Activated CD4-positive, alpha-beta T cell treated with anti-CD3 and anti-CD28 coated beads, Interleukin-2, amount 10 ng/mL, durations not matched to agents 7 days and 5 days (primary cell): ENCODE data around the gene PCNX1. TPM values are rescaled to one million over a fixed set of nuclear protein-coding genes. Genes with fewer than 3 reads are reported as not detected.

Source experiments
- CTCF ChIA-PET: fragments of 350-600 bp; sonication (Branson Sonifier 250); formaldehyde crosslinking; loops from one replicate; lab custom pipeline; 2021; ENCODE audit warnings: antibody characterized with exemption; lab: Charles Lee
- POLR2A ChIA-PET: fragments of 350-600 bp; sonication (Branson Sonifier 250); formaldehyde crosslinking; loops from one replicate; lab custom pipeline; 2021; ENCODE audit warnings: antibody characterized with exemption; lab: Charles Lee
- DNase-seq: peaks from one replicate; pipeline ENCODE4 v3.0.0-alpha.2; 2020
- H3K27ac Mint-ChIP-seq: one replicate; pipeline ENCODE4 v1.8.0; 2021; ENCODE audit warnings: mild to moderate bottlenecking, moderate library complexity, mixed read lengths
- H3K27me3 Mint-ChIP-seq: one replicate; pipeline ENCODE4 v1.8.0; 2021; ENCODE audit warnings: mixed read lengths
- H3K36me3 Mint-ChIP-seq: one replicate; pipeline ENCODE4 v1.8.0; 2021; ENCODE audit warnings: low read depth, mixed read lengths
- H3K4me1 Mint-ChIP-seq: one replicate; pipeline ENCODE4 v1.8.0; 2021; ENCODE audit warnings: mixed read lengths
- H3K4me3 Mint-ChIP-seq: one replicate; pipeline ENCODE4 v1.8.0; 2021; ENCODE audit warnings: mild to moderate bottlenecking, moderate library complexity, mixed read lengths
- H3K9me3 Mint-ChIP-seq: one replicate; pipeline ENCODE4 v1.8.0; 2021; ENCODE audit warnings: mixed read lengths
- total RNA-seq, 2 experiments: library from RNA; stranded (reverse); gene quantifications; one replicate each; pipeline ENCODE4 v1.2.3, GENCODE V29; 2021

Gene PCNX1
- total RNA-seq, 2 experiments from 2014 or later, result 56.6 to 72.1 TPM

DNA sequence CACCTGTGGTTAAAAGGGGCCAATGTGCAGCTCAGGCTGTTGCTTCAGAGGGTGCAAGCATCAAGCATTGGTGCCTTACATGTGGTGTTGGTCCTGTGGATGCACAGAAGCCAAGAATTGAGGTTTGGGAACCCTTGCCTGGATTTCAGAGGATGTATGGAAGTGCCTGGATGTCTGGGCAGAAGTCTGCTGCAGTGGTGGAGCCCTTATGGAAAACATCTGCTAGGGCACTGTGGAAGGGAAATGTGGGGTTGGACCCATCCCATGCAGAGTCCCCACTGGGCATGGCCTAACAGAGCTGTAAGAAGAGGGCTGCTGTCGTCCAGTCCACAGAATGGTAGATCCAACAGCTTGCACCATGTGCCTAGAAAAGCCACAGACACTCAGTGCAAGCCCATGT, 36.6 kb downstream of the PCNX1 start:
- H3K36me3 Mint-ChIP-seq, result peaks cover 87% of the 10 kb centered on the region
- ChIA-PET CTCF (interaction anchor here (1.2 kb wide), 1 partner anchor 37 kb away, joined by 3 read pairs; no protein-coding TSS in a partner anchor), POLR2A (no interaction called here)
- peaks cover 43% of the 10 kb centered on the region for H3K4me1 Mint-ChIP-seq
- DNase-seq, result no peak
- H3K9me3 Mint-ChIP-seq, result peaks cover 62% of the 10 kb centered on the region
- H3K27me3 Mint-ChIP-seq, result no peaks in the 10 kb centered on the region
- H3K4me3 Mint-ChIP-seq, result no peak overlapping the region
- H3K27ac Mint-ChIP-seq, result peak overlapping the region; percentile 19

DNA sequence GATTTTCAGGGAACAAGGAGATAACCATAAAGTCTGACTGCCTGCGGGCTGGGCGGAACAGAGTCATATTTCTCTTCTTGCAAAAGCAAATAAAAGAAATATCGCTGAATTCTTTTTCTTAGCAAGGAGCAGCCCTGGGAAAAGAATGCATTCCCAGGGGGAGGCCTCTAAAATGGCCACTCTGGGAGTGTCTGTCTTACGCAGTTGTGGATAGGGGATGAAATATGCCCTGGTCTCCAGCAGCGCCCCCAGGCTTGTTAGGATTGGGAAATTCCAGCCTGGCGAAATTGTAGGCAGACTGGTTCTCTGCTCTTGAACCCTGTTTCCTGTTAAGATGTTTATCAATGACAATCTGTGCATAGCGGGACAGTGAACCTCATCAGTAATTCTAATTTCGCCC, 40.5 kb downstream of the PCNX1 start:
- H3K27me3 Mint-ChIP-seq, result no peaks in the 10 kb centered on the region

GRCh38 chr14:70952485-70952884, 45.2 kb downstream of the PCNX1 start:
- CTCF ChIA-PET, result interaction anchor here (0.5 to 2.9 kb wide), 7 partner anchors 11 to 696 kb away, joined by 3 to 18 read pairs (median 5); partner anchors contain the start of gene PCNX1
- H3K36me3 Mint-ChIP-seq, result peaks cover 39% of the 10 kb centered on the region
- H3K27me3 Mint-ChIP-seq, result no peaks in the 10 kb centered on the region
- no peak overlapping the region for H3K27ac Mint-ChIP-seq
- DNase-seq, result no peak
- POLR2A ChIA-PET, result no interaction called here
- peaks cover 28% of the 10 kb centered on the region for H3K4me1 Mint-ChIP-seq
- no peak overlapping the region for H3K4me3 Mint-ChIP-seq
- peaks cover 8% of the 10 kb centered on the region for H3K9me3 Mint-ChIP-seq

More for the DNA sequence above, 40.5 kb downstream of the PCNX1 start:
- POLR2A ChIA-PET, result no interaction called here
- H3K27ac Mint-ChIP-seq, result no peak overlapping the region
- H3K4me3 Mint-ChIP-seq, result no peak overlapping the region
- no peak for DNase-seq
- peaks cover 34% of the 10 kb centered on the region for H3K9me3 Mint-ChIP-seq
- H3K4me1 Mint-ChIP-seq, result peaks cover 9% of the 10 kb centered on the region
- CTCF ChIA-PET, result no interaction called here
- H3K36me3 Mint-ChIP-seq, result peaks cover 71% of the 10 kb centered on the region

GRCh38 chr14:70954068-70954467, 46.8 kb downstream of the PCNX1 start:
- Mint-ChIP-seq H3K4me1 (peaks cover 31% of the 10 kb centered on the region), H3K36me3 (peaks cover 33% of the 10 kb centered on the region), H3K27ac (no peak overlapping the region), H3K27me3 (no peaks in the 10 kb centered on the region), H3K9me3 (peaks cover 2% of the 10 kb centered on the region), H3K4me3 (no peak overlapping the region)
- ChIA-PET POLR2A (interaction anchor here (0.9 kb wide), 1 partner anchor 27 kb away, joined by 3 read pairs; no protein-coding TSS in a partner anchor), CTCF (interaction anchor here (0.6 to 2.9 kb wide), 7 partner anchors 10 to 136 kb away, joined by 3 to 18 read pairs (median 4); partner anchors contain the start of gene PCNX1)
- DNase-seq, result no peak

DNA sequence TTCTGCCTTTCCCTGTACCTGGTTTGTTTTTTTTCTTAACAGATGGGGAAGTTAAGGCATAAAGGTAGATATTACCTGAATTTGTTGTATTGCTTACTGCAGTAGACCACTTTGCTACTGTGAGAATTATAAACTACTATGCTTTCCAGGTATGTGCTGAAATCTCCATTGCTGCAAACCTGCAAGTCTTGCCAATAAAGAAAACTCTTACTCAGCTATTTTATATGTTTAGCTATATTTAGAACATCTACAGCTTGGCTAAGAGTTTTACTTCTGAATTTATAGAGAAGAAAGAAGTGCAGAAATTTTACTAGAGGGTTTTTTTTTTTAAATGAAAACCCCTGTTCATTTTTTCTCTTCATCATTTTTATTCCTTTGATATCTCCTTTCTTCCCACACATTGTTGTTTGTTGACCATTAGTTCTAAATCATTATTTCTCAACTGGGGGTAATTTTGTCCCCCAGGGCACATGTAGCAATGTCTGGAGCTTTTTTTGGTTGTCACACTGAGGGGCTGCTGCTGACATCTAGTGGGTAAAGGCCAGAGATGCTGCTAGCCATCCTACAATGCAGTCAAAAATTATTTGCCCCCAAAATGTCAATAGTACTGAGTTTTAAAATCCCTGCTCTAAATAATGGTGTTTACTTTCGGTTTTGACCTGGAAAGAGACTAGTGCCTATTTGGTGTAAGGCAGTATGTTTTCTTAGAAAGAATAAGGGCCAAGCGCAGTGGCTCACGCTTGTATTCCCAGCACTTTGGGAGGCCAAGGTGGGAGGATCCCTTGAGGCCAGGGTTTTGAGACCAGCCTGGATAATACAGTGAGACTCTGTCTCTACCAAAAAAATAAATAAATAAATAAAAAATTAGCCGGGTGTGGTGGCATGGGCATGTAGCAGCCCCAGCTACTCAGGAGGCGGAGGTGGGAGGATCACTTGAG, 48.6 kb downstream of the PCNX1 start:
- no peak overlapping the region for H3K4me3 Mint-ChIP-seq
- CTCF ChIA-PET, result interaction anchor here (0.7 to 1.6 kb wide), 12 partner anchors 15 to 152 kb away, joined by 3 to 7 read pairs (median 4); partner anchors contain the start of gene PCNX1

GRCh38 chr14:70956511-70956910, 49.3 kb downstream of the PCNX1 start:
- no peak overlapping the region for H3K4me3 Mint-ChIP-seq
- ChIA-PET CTCF (interaction anchor here (1.1 to 1.6 kb wide), 3 partner anchors 37 to 138 kb away, joined by 3 to 7 read pairs (median 3); no protein-coding TSS in a partner anchor), POLR2A (no interaction called here)
- peaks cover 32% of the 10 kb centered on the region for H3K4me1 Mint-ChIP-seq
- H3K9me3 Mint-ChIP-seq, result no peaks in the 10 kb centered on the region
- no peak for DNase-seq
- no peaks in the 10 kb centered on the region for H3K27me3 Mint-ChIP-seq
- peaks cover 21% of the 10 kb centered on the region for H3K36me3 Mint-ChIP-seq
- no peak overlapping the region for H3K27ac Mint-ChIP-seq

More for the DNA sequence above, 48.6 kb downstream of the PCNX1 start:
- peaks cover 31% of the 10 kb centered on the region for H3K4me1 Mint-ChIP-seq
- POLR2A ChIA-PET, result no interaction called here
- peak overlapping the region; percentile 46 for H3K27ac Mint-ChIP-seq
- H3K36me3 Mint-ChIP-seq, result peaks cover 25% of the 10 kb centered on the region
- H3K27me3 Mint-ChIP-seq, result no peaks in the 10 kb centered on the region
- no peaks in the 10 kb centered on the region for H3K9me3 Mint-ChIP-seq
- peak; percentile 58 for DNase-seq

GRCh38 chr14:70957710-70958109, 50.5 kb downstream of the PCNX1 start:
- CTCF ChIA-PET, result interaction anchor here (0.7 to 2.0 kb wide), 2 partner anchors 135 to 139 kb away, joined by 3 to 4 read pairs; no protein-coding TSS in a partner anchor
- DNase-seq, result no peak
- Mint-ChIP-seq H3K27ac (no peak overlapping the region), H3K36me3 (peaks cover 22% of the 10 kb centered on the region), H3K4me1 (peaks cover 31% of the 10 kb centered on the region), H3K9me3 (no peaks in the 10 kb centered on the region), H3K27me3 (no peaks in the 10 kb centered on the region), H3K4me3 (no peak overlapping the region)
- POLR2A ChIA-PET, result no interaction called here

DNA sequence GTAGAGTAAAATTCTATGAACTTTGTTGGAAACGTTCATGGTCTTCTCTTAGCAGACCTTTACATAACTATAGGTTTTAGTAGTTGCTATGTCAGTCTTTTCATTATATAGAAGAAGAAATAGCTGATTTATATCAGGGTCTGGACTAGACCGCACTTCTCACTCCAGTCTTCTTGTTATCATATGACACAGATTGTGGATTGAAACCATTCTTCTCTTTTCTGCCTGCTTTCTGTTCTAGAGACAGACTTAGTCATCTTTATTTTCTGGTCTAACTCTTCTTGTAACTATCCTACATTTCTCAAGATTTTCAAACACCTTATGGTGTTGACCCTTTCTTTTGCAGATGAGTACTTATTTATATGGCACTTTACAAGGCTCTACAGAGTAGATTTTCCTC, 55.7 kb downstream of the PCNX1 start:
- ChIA-PET POLR2A (no interaction called here), CTCF (interaction anchor here (1.9 kb wide), 1 partner anchor 9 kb away, joined by 4 read pairs; no protein-coding TSS in a partner anchor)
- no peak overlapping the region for H3K4me3 Mint-ChIP-seq
- H3K9me3 Mint-ChIP-seq, result no peaks in the 10 kb centered on the region
- H3K27me3 Mint-ChIP-seq, result no peaks in the 10 kb centered on the region
- H3K4me1 Mint-ChIP-seq, result peaks cover 10% of the 10 kb centered on the region
- H3K27ac Mint-ChIP-seq, result no peak overlapping the region
- DNase-seq, result no peak
- peaks cover 25% of the 10 kb centered on the region for H3K36me3 Mint-ChIP-seq

DNA sequence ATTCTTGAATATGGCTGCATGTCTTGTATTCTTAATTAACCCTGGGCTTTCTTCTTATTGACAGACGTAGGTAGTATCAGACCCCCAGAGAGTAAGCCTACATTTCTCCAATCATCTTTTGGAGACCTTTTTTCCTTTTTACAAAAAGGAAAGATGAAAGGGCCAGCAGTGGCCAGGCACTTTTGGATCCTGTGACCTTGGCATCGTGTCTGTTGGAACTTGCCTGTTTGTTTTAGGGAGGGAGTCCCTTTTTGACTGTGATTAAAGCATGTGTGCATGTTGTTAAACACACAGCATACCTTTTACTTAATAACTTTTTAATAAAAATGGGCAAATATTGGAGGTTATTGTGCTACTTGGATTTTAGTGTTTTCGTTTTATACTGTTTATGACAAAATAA, 57.2 kb downstream of the PCNX1 start:
- no peak for DNase-seq
- Mint-ChIP-seq H3K4me3 (no peak overlapping the region), H3K9me3 (no peaks in the 10 kb centered on the region), H3K27ac (no peak overlapping the region), H3K4me1 (peaks cover 14% of the 10 kb centered on the region), H3K36me3 (peaks cover 32% of the 10 kb centered on the region), H3K27me3 (no peaks in the 10 kb centered on the region)
- ChIA-PET POLR2A (no interaction called here), CTCF (interaction anchor here (0.9 kb wide), 1 partner anchor 11 kb away, joined by 4 read pairs; no protein-coding TSS in a partner anchor)

- H3K27ac Mint-ChIP-seq, result no peak overlapping the region
- H3K4me1 Mint-ChIP-seq, result peaks cover 19% of the 10 kb centered on the region
- no peaks in the 10 kb centered on the region for H3K27me3 Mint-ChIP-seq
- no peak overlapping the region for H3K4me3 Mint-ChIP-seq
- H3K36me3 Mint-ChIP-seq, result peaks cover 13% of the 10 kb centered on the region
- POLR2A ChIA-PET, result no interaction called here
- CTCF ChIA-PET, result no interaction called here
- DNase-seq, result no peak
- H3K9me3 Mint-ChIP-seq, result no peaks in the 10 kb centered on the region
Observed at GRCh38 chr14:70971560-70971959, 64.3 kb downstream of the PCNX1 start.

DNA sequence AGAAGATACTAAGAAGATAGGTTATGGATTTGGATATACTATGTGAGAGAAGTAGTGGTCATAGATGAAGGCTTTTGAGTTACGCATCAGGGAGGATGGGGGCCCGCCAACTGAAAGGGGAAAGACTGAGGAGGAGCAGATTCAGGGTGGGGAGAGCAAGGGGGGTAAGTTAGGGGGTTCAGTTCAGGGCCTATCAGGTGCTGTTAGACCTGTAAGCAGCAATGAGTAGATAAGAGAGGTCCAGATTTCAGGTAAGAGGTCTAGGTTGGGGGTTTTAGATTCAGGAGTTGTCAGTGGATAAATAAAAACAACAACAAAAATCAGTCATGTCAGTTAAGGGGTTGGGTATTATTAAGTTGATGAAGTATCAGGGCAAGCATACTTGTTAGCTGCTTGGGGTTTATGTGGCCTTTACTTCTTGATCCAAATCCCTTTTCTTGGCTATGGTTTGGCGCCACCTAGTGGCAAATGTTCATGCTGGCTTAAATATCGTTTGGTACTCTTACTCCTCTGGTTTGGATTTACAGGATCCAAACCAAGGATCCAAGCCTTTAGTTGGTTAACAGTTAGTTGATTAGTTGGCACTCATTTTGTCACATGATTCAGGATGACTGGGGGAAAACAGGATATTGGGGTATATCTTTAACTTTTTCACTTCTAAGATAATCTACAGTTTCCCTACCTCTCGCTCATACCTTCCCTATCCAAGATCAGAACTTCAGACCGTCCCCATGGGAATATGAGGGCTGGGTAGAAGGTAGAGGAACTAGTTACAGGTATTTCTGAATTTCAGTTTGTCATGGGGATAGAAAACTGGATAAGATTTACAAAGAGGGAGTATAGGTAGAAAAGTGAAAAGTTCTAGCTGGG, 65.1 kb downstream of the PCNX1 start:
- Mint-ChIP-seq H3K4me3 (no peak overlapping the region), H3K4me1 (peaks cover 19% of the 10 kb centered on the region), H3K9me3 (no peaks in the 10 kb centered on the region), H3K27me3 (no peaks in the 10 kb centered on the region), H3K27ac (no peak overlapping the region), H3K36me3 (peaks cover 20% of the 10 kb centered on the region)
- CTCF ChIA-PET, result interaction anchor here (0.6 to 1.5 kb wide), 11 partner anchors 9 to 163 kb away, joined by 3 to 12 read pairs (median 3); partner anchors contain the start of genes MAP3K9 and PCNX1
- peak; percentile 89 for DNase-seq
- POLR2A ChIA-PET, result no interaction called here

DNA sequence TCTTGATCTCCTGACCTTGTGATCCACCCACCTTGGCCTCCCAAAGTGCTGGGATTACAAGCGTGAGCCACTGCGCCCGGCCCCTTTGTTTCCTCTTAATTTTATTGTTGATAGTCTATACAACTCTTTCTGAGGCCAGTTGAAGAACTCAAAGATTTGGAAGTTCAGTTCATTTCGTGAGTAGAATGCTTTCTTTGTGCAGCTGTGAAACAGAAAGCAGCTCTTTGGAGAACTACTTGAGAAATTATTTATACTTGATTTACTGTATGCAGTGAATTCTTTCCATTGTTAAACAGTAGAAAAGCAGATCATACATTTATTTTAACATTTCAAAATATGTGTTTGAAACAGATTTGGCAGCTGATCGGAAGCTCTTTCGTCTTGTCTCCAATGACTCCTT, 69.3 kb downstream of the PCNX1 start:
- CTCF ChIA-PET, result interaction anchor here (1.1 to 1.3 kb wide), 3 partner anchors 9 to 21 kb away, joined by 3 to 4 read pairs (median 3); no protein-coding TSS in a partner anchor
- Mint-ChIP-seq H3K27ac (no peak overlapping the region), H3K36me3 (peaks cover 30% of the 10 kb centered on the region), H3K9me3 (no peaks in the 10 kb centered on the region), H3K4me1 (peaks cover 34% of the 10 kb centered on the region), H3K27me3 (no peaks in the 10 kb centered on the region), H3K4me3 (no peak overlapping the region)
- DNase-seq, result no peak
- POLR2A ChIA-PET, result no interaction called here
